ENCODE data around the gene CXXC5.

CXXC5 gene

DNA sequence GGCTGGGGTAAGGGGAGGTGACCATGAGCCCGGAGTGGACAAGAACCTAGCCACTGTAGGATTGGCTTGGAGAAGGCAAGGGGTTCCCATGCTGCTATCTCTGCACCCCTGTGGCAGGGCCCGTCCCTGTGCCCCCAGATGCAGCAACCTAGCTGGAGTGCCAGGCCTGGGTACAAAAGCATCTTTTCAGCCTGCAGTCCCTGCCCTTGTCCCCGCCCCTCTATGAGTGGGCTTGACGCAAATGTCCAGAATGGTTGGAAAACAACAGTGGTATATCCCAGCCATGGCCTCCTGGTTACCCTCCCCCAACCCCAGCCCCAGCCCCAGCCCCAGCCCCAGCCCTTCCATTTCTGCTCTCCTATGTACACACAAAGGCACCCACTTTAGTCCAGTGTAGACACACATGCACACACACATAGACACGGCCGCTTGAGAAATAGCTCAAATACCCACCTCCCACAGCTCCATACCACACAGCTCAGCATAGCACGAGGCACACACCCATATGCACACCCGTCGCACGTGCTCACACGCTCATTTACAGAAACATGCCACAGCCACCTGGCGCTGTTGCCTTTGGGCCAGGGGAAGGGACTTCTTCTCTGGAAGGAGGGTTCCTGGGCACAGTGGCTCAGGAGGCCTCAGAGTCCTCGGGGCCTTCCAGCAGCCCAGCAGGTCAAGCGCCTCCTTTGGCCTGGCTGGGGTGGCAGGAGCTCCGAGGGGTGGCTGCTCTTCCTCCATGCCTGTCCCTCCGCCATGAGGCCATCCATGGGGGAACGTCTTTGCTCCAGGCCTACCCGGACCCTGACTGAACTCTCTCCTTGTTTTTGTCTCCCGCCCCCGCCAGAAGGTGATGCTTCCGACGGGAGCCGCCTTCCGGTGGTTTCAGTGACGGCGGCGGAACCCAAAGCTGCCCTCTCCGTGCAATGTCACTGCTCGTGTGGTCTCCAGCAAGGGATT, 34.1 kb downstream of the CXXC5 start:
- no peak for DNase-seq (ENCODE audit: low read depth)

DNA sequence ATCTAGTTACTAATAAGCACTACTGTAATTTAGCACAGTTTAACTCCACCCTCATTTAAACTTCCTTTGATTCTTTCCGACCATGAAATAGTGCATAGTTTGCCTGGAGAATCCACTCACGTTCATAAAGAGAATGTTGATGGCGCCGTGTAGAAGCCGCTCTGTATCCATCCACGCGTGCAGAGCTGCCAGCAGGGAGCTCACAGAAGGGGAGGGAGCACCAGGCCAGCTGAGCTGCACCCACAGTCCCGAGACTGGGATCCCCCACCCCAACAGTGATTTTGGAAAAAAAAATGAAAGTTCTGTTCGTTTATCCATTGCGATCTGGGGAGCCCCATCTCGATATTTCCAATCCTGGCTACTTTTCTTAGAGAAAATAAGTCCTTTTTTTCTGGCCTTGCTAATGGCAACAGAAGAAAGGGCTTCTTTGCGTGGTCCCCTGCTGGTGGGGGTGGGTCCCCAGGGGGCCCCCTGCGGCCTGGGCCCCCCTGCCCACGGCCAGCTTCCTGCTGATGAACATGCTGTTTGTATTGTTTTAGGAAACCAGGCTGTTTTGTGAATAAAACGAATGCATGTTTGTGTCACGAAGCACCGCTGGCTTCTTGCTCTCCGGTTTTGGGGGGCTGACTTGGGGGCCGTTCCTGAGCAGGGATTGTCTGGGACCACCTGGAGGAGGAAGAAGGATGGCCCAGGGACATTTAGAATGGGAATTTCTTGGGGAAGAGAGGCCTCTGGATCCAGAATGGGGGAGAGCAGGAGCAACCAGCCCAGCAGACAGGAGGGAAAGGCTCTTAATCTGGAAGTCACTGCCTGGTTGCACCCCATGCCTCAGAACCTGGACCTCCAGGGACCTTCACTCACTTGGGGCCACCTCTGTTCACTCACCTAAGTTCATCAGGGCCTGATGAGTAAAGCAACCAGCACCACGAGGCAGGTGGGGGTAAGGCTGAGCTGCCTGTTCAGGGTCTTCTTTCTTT, 35.4 kb downstream of the CXXC5 start:
- DNase-seq (ENCODE audit: low read depth), result no peak

GRCh38 chr5:139684350-139684880, 36.3 kb downstream of the CXXC5 start:
- no peak for DNase-seq (ENCODE audit: low read depth)

GRCh38 chr5:139684881-139685749, 37.0 kb downstream of the CXXC5 start:
- no peak for DNase-seq (ENCODE audit: low read depth)

GRCh38 chr5:139685886-139686285, 37.7 kb downstream of the CXXC5 start:
- no peak for DNase-seq (ENCODE audit: low read depth)

DNA sequence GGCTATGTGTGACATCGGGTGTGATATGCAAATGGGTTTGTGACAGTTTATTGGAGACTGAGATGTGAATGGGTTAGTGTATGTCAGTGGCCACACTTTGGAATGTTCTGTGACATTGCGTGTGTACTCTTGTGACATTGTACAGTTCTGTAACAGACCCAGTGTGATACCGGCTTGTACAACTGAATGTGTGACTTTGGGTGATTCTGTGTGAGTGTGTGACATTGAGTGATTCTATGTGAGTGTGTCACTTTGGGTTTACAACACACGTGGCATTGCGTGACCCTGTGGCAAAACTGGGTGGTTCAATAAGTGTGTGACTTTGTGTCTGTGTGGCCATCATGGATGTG, 38.2 kb downstream of the CXXC5 start:
- DNase-seq (ENCODE audit: low read depth), result no peak

DNA sequence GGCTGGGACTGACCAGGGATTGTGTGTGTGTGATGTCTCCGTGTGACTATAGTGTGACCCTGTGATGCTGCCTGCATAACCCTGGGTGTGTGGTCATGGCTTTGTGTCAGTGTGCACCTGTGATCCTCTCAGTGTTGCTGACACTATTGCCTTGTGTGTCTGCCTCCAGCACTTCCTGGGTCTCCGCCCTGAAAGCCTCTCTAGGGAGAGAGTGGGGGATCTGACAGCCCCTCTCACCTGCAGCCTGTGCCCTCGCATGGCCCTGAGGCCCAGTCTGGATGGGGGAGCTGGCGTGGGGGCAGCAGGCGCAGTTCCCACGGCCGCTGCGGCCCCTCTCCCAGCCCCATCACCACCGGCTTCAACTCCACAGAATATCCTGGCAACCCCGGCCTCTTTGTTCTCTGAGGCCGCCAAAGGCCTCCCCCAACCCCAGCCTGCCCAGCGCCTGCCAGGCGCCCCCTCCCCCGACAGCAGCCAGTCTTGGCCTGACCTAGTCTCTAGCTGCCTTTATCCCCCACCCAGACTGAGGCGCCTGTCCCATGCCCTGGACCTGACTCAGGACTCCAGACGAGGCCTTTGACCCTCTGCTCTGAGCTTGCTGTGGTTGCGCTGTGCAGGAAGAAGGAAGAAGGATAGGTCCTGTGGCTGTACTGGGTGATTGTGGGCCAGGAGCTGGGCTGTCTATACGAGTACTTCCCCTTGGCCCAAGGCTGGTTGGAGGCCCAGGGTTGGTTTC, 38.7 kb downstream of the CXXC5 start:
- no peak for DNase-seq (ENCODE audit: low read depth)

DNA sequence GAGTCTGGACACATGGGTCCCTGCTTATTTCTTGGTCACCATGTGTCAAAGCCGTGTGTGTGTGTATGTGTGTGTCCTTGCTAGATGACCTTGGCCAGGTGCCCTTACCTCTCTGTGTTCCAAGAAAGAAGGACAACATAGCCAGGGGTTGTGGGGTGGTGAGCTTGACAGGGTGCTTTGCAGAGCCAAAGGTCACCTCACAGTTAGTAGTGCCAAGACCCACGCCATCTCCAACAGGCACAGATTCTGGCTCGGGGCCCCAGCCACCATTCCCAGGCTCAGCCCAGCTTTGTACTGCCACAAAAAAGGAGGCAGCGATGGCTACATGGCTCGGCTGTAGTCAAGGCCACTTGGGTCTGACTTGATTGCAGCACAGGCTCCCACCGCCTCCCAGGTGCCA, 39.5 kb downstream of the CXXC5 start:
- DNase-seq (ENCODE audit: low read depth), result no peak

DNA sequence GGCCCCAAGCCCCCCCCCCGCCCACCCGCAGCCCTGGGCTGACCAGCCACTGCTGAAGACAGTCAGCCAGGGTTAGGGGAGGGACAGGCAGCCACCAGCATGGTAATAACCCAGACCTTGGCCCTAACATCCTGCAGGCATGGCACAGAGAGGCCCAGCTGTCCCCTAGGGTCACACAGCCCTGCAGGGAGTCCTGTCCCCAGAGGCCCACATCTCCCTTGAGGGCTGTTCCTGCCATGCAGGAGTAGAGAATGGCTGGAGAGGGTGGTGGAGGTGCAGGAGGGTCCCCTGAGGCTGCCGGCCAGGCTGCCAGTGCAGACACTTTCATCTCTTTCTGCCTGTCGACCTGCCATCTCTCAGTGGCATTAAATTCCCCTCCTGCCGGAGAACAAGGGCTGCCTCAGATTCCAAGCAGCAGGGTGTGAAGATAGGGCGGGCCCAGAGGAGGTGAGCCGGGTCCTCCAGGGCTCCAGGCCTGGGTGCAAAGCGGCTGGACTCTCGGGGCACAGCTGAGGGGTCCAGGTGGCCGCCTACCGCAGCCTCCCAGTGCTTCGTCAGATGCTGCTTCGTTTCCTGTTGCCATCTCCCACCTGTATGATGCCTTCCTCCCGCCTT, 40.0 kb downstream of the CXXC5 start:
- DNase-seq (ENCODE audit: low read depth), result no peak

DNA sequence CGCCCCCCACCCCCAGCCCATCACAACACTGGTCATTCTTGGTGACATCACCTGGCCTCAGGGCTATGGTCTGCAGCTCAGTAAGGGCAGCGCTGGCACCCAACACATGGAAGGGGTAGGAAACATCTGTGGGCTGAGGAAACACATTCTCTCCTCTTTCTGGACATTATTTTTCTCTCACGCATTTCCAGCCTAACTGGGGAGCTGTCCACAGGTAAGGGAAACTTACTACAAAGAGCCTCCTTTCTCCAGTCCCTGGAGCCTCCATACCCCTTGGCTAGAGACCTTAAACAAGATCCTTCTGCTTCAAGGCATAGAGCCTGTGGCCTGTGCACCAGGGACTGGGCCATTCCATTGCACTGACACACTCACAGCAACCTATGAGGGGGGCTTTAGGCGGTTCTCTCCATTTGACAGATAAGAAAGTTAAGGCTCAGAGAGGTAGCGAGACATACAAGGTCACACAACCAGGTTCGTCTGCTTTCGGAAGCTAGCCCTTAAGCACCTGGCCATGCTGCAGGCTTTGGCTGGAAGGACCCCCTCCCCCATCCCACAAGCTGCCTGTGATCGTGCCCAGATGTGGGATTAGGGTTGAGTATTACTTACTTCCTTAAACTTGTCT, 40.7 kb downstream of the CXXC5 start:
- DNase-seq (ENCODE audit: low read depth), result no peak

- no peak for DNase-seq (ENCODE audit: low read depth)
Observed at GRCh38 chr5:139689631-139690063, 41.5 kb downstream of the CXXC5 start.

GRCh38 chr5:139690064-139690802, 42.1 kb downstream of the CXXC5 start:
- DNase-seq (ENCODE audit: low read depth), result no peak

DNA sequence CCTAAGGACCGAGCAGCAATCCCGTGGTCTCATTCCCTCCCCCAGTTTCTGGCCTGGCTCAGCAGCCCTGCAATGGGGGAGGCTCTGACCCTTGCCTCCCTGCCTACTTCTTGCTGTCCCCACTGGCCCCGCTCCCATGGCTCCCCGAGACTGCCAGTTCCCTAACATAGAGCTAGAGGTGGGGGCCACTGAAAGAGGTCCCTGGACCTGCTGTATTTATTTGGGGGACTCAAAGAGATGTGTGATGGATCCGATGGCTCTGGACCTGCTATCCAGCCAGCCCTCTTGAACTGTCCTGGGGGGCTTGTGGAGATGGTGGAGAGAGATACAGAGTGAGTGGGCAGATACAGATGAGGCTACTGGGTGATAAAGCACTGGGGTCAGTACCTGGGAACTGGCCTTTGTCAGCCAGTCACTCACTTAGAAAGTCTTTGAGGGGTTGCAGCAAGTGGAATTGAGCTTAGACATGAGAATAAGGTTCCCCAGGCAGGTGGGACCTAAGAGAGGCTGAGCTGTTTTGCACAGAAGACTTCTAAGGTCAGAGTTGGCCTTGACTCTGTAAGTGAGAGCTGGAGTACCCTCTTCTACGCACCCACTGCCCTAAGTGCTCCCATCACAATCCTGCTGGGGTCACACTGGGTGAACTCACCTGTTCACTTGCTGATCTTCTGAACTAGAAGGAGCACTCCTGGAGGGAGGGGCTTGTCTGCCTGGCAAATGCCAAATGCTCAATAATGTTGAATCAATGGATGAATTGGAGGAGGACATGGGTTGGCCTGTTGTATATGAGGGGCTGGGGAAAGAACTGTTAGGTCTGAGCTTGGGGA, 42.9 kb downstream of the CXXC5 start:
- no peak for DNase-seq (ENCODE audit: low read depth)

DNA sequence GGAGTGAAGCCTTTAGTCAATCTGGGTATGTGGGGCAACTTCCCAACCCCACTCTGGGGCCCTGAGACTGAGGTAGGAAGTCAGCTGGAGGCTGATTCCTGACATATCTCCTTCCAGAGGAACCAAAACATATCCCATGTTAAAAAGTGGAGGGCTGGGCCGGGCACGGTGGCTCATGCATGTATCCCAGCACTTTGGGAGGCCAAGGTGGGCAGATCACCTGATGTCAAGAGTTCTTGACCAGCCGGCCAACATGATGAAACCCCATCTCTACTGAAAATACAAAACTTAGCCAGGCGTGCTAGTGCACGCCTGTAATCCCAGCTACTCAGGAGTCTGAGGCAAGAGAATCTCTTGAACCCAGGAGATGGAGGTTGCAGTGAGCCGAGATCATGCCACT, 44.0 kb downstream of the CXXC5 start:
- no peak for DNase-seq (ENCODE audit: low read depth)

DNA sequence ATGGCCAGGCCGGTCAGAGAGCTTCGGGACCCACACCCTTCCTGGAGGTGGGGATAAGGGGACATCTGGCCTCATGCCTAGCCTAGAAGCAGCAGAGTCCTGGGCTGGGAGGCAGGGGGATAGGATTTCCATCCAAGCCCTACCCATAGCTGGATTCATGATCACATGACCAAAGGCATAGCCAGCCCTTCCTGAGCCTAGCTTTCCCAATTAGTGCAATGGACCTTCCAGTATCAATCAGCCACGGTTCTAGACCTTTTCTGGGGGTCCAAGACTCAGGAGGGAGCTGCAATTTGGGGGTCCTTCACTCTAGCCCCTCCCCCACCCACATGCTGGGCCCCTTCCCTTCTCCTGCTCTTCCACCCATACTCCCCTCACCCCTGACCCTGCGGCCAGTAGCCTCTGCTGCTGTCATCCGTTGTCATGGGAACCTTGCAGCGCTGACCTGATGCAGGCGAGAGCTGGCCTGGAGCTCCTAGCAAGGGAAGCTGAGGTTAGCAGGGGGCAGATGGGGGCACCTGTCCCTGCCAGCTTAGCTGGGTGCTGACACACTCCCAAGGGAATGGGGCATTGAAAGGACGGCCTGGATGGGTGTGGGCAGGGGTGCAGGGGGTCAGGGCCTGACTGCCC, 44.6 kb downstream of the CXXC5 start:
- DNase-seq (ENCODE audit: low read depth), result no peak

- no peak for DNase-seq (ENCODE audit: low read depth)
Observed at GRCh38 chr5:139693676-139694364, 45.7 kb downstream of the CXXC5 start.

- DNase-seq (ENCODE audit: low read depth), result no peak
Observed at GRCh38 chr5:139694556-139695177, 46.5 kb downstream of the CXXC5 start.
